ENCODE data around the gene SUGP1. TPM values are rescaled to one million over a fixed set of nuclear protein-coding genes. Genes with fewer than 3 reads are reported as not detected.

SUGP1 gene
- total RNA-seq, 1 experiment from 2014 or later: 81.3 TPM

DNA sequence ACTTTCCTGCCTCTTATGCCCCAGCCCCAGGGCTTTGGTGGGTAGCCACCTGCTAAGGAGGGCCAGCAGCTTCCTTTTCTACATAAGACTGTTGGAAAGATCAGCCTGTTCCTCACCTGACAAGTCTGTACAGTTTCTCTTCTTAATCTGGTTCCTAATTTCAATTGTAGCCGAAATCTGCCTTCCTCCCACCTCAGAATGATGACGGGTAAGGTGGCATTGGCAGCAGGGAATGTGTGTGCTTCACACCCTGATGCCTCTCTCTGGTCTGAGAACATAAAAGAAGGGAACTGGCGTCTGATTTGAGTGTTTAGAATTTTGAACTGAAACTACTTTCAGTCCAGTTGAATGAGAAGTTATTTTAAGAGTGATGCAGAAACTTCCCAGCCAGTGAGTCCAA lies 16.3 kb upstream of the SUGP1 start:
- ChIA-PET CTCF (interaction anchor here (2.9 kb wide), 1 partner anchor 30 kb away, joined by 8 read pairs; no protein-coding TSS in a partner anchor), POLR2A (no interaction called here)
- Mint-ChIP-seq H3K27ac (peak overlapping the region; percentile 55), H3K4me1 (no peaks in the 10 kb centered on the region), H3K27me3 (ENCODE audit: low read depth) (no peaks in the 10 kb centered on the region), H3K4me3 (no peak overlapping the region), H3K9me3 (no peaks in the 10 kb centered on the region), H3K36me3 (peaks cover 26% of the 10 kb centered on the region)
- ATAC-seq: no peak
- no peak for DNase-seq (ENCODE audit: low spot score)
- TF ChIP-seq SMAD4 (CRISPR knock-in tag; IDR thresholded peaks at IDR 0.05): no peak
- TF ChIP-seq, protein P1, sequence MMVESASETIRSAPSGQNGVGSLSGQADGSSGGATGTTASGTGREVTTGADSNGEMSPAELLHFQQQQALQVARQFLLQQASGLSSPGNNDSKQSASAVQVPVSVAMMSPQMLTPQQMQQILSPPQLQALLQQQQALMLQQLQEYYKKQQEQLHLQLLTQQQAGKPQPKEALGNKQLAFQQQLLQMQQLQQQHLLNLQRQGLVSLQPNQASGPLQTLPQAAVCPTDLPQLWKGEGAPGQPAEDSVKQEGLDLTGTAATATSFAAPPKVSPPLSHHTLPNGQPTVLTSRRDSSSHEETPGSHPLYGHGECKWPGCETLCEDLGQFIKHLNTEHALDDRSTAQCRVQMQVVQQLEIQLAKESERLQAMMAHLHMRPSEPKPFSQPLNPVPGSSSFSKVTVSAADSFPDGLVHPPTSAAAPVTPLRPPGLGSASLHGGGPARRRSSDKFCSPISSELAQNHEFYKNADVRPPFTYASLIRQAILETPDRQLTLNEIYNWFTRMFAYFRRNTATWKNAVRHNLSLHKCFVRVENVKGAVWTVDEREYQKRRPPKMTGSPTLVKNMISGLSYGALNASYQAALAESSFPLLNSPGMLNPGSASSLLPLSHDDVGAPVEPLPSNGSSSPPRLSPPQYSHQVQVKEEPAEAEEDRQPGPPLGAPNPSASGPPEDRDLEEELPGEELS (CRISPR knock-in tag; IDR thresholded peaks at IDR 0.05): no peak
- no peak for TF ChIP-seq ZBTB21 (CRISPR knock-in tag; IDR thresholded peaks at IDR 0.05; ENCODE audit: borderline replicate concordance)
- no peak for TF ChIP-seq NR1H2 (CRISPR knock-in tag; IDR thresholded peaks at IDR 0.05)
- TF ChIP-seq, protein P2, sequence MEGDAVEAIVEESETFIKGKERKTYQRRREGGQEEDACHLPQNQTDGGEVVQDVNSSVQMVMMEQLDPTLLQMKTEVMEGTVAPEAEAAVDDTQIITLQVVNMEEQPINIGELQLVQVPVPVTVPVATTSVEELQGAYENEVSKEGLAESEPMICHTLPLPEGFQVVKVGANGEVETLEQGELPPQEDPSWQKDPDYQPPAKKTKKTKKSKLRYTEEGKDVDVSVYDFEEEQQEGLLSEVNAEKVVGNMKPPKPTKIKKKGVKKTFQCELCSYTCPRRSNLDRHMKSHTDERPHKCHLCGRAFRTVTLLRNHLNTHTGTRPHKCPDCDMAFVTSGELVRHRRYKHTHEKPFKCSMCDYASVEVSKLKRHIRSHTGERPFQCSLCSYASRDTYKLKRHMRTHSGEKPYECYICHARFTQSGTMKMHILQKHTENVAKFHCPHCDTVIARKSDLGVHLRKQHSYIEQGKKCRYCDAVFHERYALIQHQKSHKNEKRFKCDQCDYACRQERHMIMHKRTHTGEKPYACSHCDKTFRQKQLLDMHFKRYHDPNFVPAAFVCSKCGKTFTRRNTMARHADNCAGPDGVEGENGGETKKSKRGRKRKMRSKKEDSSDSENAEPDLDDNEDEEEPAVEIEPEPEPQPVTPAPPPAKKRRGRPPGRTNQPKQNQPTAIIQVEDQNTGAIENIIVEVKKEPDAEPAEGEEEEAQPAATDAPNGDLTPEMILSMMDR (IDR thresholded peaks at IDR 0.05): no peak
- TF ChIP-seq, protein P3, sequence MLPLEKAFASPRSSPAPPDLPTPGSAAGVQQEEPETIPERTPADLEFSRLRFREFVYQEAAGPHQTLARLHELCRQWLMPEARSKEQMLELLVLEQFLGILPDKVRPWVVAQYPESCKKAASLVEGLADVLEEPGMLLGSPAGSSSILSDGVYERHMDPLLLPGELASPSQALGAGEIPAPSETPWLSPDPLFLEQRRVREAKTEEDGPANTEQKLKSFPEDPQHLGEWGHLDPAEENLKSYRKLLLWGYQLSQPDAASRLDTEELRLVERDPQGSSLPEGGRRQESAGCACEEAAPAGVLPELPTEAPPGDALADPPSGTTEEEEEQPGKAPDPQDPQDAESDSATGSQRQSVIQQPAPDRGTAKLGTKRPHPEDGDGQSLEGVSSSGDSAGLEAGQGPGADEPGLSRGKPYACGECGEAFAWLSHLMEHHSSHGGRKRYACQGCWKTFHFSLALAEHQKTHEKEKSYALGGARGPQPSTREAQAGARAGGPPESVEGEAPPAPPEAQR (CRISPR knock-in tag; IDR thresholded peaks at IDR 0.05): no peak
- TF ChIP-seq, protein P4, sequence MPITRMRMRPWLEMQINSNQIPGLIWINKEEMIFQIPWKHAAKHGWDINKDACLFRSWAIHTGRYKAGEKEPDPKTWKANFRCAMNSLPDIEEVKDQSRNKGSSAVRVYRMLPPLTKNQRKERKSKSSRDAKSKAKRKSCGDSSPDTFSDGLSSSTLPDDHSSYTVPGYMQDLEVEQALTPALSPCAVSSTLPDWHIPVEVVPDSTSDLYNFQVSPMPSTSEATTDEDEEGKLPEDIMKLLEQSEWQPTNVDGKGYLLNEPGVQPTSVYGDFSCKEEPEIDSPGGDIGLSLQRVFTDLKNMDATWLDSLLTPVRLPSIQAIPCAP (CRISPR knock-in tag; IDR thresholded peaks at IDR 0.05): no peak
- no peak for TF ChIP-seq HMGA2 (CRISPR knock-in tag; IDR thresholded peaks at IDR 0.05)
- TF ChIP-seq NR2C2 (CRISPR knock-in tag; IDR thresholded peaks at IDR 0.05): no peak
- no peak for TF ChIP-seq ATF1 (CRISPR knock-in tag; IDR thresholded peaks at IDR 0.05)
- TF ChIP-seq, protein P5, sequence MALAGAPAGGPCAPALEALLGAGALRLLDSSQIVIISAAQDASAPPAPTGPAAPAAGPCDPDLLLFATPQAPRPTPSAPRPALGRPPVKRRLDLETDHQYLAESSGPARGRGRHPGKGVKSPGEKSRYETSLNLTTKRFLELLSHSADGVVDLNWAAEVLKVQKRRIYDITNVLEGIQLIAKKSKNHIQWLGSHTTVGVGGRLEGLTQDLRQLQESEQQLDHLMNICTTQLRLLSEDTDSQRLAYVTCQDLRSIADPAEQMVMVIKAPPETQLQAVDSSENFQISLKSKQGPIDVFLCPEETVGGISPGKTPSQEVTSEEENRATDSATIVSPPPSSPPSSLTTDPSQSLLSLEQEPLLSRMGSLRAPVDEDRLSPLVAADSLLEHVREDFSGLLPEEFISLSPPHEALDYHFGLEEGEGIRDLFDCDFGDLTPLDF (CRISPR knock-in tag; IDR thresholded peaks at IDR 0.05): no peak
- TF ChIP-seq, protein P6, sequence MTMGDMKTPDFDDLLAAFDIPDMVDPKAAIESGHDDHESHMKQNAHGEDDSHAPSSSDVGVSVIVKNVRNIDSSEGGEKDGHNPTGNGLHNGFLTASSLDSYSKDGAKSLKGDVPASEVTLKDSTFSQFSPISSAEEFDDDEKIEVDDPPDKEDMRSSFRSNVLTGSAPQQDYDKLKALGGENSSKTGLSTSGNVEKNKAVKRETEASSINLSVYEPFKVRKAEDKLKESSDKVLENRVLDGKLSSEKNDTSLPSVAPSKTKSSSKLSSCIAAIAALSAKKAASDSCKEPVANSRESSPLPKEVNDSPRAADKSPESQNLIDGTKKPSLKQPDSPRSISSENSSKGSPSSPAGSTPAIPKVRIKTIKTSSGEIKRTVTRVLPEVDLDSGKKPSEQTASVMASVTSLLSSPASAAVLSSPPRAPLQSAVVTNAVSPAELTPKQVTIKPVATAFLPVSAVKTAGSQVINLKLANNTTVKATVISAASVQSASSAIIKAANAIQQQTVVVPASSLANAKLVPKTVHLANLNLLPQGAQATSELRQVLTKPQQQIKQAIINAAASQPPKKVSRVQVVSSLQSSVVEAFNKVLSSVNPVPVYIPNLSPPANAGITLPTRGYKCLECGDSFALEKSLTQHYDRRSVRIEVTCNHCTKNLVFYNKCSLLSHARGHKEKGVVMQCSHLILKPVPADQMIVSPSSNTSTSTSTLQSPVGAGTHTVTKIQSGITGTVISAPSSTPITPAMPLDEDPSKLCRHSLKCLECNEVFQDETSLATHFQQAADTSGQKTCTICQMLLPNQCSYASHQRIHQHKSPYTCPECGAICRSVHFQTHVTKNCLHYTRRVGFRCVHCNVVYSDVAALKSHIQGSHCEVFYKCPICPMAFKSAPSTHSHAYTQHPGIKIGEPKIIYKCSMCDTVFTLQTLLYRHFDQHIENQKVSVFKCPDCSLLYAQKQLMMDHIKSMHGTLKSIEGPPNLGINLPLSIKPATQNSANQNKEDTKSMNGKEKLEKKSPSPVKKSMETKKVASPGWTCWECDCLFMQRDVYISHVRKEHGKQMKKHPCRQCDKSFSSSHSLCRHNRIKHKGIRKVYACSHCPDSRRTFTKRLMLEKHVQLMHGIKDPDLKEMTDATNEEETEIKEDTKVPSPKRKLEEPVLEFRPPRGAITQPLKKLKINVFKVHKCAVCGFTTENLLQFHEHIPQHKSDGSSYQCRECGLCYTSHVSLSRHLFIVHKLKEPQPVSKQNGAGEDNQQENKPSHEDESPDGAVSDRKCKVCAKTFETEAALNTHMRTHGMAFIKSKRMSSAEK (CRISPR knock-in tag; IDR thresholded peaks at IDR 0.05; ENCODE audit: borderline replicate concordance): no peak
- TF ChIP-seq NFYB (CRISPR knock-in tag; conservative IDR thresholded peaks at IDR 0.05; ENCODE audit: low read depth): no peak
